Measurements from ENCODE around the gene UPK1A. TPM values are rescaled to one million over a fixed set of nuclear protein-coding genes. Genes with fewer than 3 reads are reported as not detected.
A peak's percentile ranks its signal among the peaks of the same experiment; 100 is the strongest.

UPK1A gene
- total and polyA plus RNA-seq, 10 of the 15 experiments (the other 5 are each of a cell fraction or from before 2014, with no cell fraction given), result 0.15 to 1.9 (median 0.26) TPM; not detected in 7

DNA sequence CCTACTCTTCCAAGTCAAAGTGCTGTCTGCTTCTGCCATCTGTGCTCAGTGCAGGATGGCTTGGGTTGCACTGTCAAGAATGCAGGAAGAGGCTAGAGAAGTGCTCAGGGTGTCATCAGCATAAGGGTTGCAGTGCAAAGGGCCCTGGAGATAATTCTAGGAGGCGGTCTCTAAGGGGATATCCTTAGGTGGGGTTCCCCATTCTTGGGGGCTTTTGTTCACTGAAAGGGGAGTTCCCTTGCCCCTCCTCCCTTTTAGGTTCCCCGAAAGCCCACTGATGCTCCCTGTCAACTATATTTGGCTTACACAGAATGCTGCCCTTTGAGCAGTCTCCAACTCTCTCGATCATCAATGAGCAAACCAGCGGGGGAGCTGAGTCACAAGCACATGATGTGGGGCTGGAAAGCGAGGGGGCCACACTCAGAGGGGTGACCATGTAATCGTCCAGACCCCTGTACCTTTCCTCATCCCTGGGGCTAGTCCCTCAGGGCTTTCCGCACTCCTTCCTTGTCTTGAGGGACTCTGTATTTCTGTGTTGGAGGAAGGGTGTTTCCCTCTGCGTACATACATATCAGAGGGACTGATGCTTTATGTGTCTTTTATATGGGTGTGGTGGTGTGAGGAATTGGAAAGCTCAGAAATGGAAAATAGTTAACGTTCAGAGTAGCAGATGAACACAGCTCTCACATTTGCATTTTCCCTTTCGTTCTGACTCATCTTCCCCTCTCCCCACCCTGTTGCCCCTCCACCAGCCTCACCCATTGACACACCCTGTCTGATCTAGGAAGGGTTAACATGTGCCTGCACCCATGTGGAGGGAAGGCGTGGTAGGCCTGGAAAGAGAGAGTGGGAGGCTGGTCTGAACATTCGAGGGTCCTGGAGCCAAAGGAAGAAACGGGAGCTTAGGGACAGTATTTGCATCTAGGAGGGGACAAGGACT, 44.7 kb downstream of the UPK1A start (continued):
- TF ChIP-seq, protein P1, sequence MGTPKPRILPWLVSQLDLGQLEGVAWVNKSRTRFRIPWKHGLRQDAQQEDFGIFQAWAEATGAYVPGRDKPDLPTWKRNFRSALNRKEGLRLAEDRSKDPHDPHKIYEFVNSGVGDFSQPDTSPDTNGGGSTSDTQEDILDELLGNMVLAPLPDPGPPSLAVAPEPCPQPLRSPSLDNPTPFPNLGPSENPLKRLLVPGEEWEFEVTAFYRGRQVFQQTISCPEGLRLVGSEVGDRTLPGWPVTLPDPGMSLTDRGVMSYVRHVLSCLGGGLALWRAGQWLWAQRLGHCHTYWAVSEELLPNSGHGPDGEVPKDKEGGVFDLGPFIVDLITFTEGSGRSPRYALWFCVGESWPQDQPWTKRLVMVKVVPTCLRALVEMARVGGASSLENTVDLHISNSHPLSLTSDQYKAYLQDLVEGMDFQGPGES (IDR thresholded peaks at IDR 0.05), result 0 out of 2 replicates have a peak, but pooled peaks have one; percentile 3
- TF ChIP-seq MYB (IDR thresholded peaks at IDR 0.05; ENCODE audit: borderline replicate concordance, low read depth, low read length) (no peak), POLR2AphosphoS2 (IDR thresholded peaks at IDR 0.05; ENCODE audit: low read depth, low read length) (no peak), CBX3 (IDR thresholded peaks at IDR 0.05; ENCODE audit: borderline replicate concordance, low read depth) (no peak), GABPA (IDR thresholded peaks at IDR 0.05; ENCODE audit: low read depth) (no peak), YY1 (IDR thresholded peaks at IDR 0.05; ENCODE audit: low read depth, low read length) (0 out of 2 replicates have a peak, but pooled peaks have one; percentile 10), BACH1 (IDR thresholded peaks at IDR 0.05; ENCODE audit: borderline replicate concordance) (no peak), PML (IDR thresholded peaks at IDR 0.05; ENCODE audit: low read length) (no peak), EED (IDR thresholded peaks at IDR 0.05; ENCODE audit: low read depth) (peak; percentile 73), CBFB (IDR thresholded peaks at IDR 0.05; ENCODE audit: low read depth) (peak; percentile 37; the same call in 1 of the 2 replicates), JUNB (IDR thresholded peaks at IDR 0.05) (peak; percentile 97), PAX5 (IDR thresholded peaks at IDR 0.05; ENCODE audit: borderline replicate concordance, low read depth, low read length) (peak; percentile 74; the same call in 1 of the 2 replicates), RB1 (IDR thresholded peaks at IDR 0.05; ENCODE audit: borderline replicate concordance) (no peak), ATF7 (IDR thresholded peaks at IDR 0.05; ENCODE audit: low read depth) (peak; percentile 68), SMC3 (IDR thresholded peaks at IDR 0.05; ENCODE audit: borderline replicate concordance, low read length) (no peak), BHLHE40 (IDR thresholded peaks at IDR 0.05; ENCODE audit: borderline replicate concordance in 1 of 2, low read depth in 2 of 2, low read length in 1 of 2) (peak; percentile 59 to 74)
- TF ChIP-seq, protein P2, sequence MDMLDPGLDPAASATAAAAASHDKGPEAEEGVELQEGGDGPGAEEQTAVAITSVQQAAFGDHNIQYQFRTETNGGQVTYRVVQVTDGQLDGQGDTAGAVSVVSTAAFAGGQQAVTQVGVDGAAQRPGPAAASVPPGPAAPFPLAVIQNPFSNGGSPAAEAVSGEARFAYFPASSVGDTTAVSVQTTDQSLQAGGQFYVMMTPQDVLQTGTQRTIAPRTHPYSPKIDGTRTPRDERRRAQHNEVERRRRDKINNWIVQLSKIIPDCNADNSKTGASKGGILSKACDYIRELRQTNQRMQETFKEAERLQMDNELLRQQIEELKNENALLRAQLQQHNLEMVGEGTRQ (IDR thresholded peaks at IDR 0.05; ENCODE audit: borderline replicate concordance, low read depth, low read length), result no peak
- TF ChIP-seq, protein P3, sequence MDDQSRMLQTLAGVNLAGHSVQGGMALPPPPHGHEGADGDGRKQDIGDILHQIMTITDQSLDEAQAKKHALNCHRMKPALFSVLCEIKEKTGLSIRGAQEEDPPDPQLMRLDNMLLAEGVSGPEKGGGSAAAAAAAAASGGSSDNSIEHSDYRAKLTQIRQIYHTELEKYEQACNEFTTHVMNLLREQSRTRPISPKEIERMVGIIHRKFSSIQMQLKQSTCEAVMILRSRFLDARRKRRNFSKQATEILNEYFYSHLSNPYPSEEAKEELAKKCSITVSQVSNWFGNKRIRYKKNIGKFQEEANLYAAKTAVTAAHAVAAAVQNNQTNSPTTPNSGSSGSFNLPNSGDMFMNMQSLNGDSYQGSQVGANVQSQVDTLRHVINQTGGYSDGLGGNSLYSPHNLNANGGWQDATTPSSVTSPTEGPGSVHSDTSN (IDR thresholded peaks at IDR 0.05; ENCODE audit: insufficient replicate concordance, low read depth, low read length), result no peak
- TF ChIP-seq, protein P4, sequence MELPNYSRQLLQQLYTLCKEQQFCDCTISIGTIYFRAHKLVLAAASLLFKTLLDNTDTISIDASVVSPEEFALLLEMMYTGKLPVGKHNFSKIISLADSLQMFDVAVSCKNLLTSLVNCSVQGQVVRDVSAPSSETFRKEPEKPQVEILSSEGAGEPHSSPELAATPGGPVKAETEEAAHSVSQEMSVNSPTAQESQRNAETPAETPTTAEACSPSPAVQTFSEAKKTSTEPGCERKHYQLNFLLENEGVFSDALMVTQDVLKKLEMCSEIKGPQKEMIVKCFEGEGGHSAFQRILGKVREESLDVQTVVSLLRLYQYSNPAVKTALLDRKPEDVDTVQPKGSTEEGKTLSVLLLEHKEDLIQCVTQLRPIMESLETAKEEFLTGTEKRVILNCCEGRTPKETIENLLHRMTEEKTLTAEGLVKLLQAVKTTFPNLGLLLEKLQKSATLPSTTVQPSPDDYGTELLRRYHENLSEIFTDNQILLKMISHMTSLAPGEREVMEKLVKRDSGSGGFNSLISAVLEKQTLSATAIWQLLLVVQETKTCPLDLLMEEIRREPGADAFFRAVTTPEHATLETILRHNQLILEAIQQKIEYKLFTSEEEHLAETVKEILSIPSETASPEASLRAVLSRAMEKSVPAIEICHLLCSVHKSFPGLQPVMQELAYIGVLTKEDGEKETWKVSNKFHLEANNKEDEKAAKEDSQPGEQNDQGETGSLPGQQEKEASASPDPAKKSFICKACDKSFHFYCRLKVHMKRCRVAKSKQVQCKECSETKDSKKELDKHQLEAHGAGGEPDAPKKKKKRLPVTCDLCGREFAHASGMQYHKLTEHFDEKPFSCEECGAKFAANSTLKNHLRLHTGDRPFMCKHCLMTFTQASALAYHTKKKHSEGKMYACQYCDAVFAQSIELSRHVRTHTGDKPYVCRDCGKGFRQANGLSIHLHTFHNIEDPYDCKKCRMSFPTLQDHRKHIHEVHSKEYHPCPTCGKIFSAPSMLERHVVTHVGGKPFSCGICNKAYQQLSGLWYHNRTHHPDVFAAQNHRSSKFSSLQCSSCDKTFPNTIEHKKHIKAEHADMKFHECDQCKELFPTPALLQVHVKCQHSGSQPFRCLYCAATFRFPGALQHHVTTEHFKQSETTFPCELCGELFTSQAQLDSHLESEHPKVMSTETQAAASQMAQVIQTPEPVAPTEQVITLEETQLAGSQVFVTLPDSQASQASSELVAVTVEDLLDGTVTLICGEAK (IDR thresholded peaks at IDR 0.05; ENCODE audit: borderline replicate concordance), result no peak
- TF ChIP-seq, protein P5, sequence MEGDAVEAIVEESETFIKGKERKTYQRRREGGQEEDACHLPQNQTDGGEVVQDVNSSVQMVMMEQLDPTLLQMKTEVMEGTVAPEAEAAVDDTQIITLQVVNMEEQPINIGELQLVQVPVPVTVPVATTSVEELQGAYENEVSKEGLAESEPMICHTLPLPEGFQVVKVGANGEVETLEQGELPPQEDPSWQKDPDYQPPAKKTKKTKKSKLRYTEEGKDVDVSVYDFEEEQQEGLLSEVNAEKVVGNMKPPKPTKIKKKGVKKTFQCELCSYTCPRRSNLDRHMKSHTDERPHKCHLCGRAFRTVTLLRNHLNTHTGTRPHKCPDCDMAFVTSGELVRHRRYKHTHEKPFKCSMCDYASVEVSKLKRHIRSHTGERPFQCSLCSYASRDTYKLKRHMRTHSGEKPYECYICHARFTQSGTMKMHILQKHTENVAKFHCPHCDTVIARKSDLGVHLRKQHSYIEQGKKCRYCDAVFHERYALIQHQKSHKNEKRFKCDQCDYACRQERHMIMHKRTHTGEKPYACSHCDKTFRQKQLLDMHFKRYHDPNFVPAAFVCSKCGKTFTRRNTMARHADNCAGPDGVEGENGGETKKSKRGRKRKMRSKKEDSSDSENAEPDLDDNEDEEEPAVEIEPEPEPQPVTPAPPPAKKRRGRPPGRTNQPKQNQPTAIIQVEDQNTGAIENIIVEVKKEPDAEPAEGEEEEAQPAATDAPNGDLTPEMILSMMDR (IDR thresholded peaks at IDR 0.05 in 2 of 3, conservative IDR thresholded peaks at IDR 0.05 in 1 of 3; ENCODE audit: control insufficient read depth in 2 of 3, extremely low read depth in 1 of 3, insufficient read depth in 1 of 3, low read depth in 3 of 3, low read length in 3 of 3), result no peak
